IMR-90 (cell line): ENCODE measurements around the gene ANGPTL7. TPM values are rescaled to one million over a fixed set of nuclear protein-coding genes. Genes with fewer than 3 reads are reported as not detected.

Experiments used
- ATAC-seq: fragments of 200-7000 bp; cut with Tn5 transposase; 2 replicates; pipeline ENCODE4 v1.9.1; 2020; ENCODE audit warnings: low read depth, mild to moderate bottlenecking, moderate library complexity
- BruUV-seq: library from RNA; stranded (reverse); fragments of 400-500 nt; replicated peaks from 2 replicates; lab custom pipeline; 2021; lab: Mats Ljungman, UMichigan
- CTCF ChIA-PET: fragments of 300-600 bp; formaldehyde crosslinking; extraction: SDS; loops from one replicate; lab custom pipeline; 2021; ENCODE audit warnings: antibody characterized with exemption; lab: Yijun Ruan, JAX
- POLR2A ChIA-PET: fragments of 300-600 bp; sonication (Branson Sonifier 250); formaldehyde crosslinking; loops from one replicate; lab custom pipeline; 2022; ENCODE audit warnings: antibody characterized with exemption; ENCODE audit not compliant: unreplicated experiment; lab: Charles Lee
- DNase-seq: peaks from one replicate; pipeline ENCODE4 v3.0.0; 2013
- H2AFZ ChIP-seq: replicated peaks from 2 replicates; pipeline ENCODE3; 2013; ENCODE audit warnings: low read length, mild to moderate bottlenecking; ENCODE audit not compliant: poor library complexity
- H2AK5ac ChIP-seq: 2 replicates; pipeline ENCODE4 v1.6.1; 2013; ENCODE audit warnings: low read depth, low read length, inconsistent platforms
- H2AK9ac ChIP-seq: replicated peaks from 2 replicates; pipeline ENCODE3; 2013; ENCODE audit warnings: mild to moderate bottlenecking, low read depth, low read length, moderate library complexity; ENCODE audit not compliant: poor library complexity
- H2BK120ac ChIP-seq: 2 replicates; pipeline ENCODE4 v1.6.1; 2013; ENCODE audit warnings: low read depth, low read length, inconsistent platforms
- H2BK15ac ChIP-seq: 3 replicates; pipeline ENCODE4 v1.6.1; 2013; ENCODE audit warnings: low read depth, low read length, inconsistent platforms
- H2BK20ac ChIP-seq: 2 replicates; pipeline ENCODE4 v1.6.1; 2013; ENCODE audit warnings: low read depth, mild to moderate bottlenecking, inconsistent platforms, low read length, moderate library complexity
- H2BK5ac ChIP-seq: 2 replicates; pipeline ENCODE4 v1.6.1; 2013; ENCODE audit warnings: mild to moderate bottlenecking, low read depth, low read length, inconsistent platforms; ENCODE audit not compliant: poor library complexity, severe bottlenecking
- H3K14ac ChIP-seq: replicated peaks from 2 replicates; pipeline ENCODE4 v1.6.1; 2013; ENCODE audit warnings: low read depth, low read length, inconsistent platforms
- H3K18ac ChIP-seq: 2 replicates; pipeline ENCODE4 v1.6.1; 2013; ENCODE audit warnings: low read depth, low read length, control low read depth
- H3K23ac ChIP-seq: 2 replicates; pipeline ENCODE4 v1.6.1; 2013; ENCODE audit warnings: low read depth, low read length, inconsistent platforms
- H3K27ac ChIP-seq: 2 replicates; pipeline ENCODE4 v1.5.1; 2013; ENCODE audit warnings: mild to moderate bottlenecking, control low read depth, low read length; ENCODE audit not compliant: insufficient read depth
- H3K27me3 ChIP-seq: 2 replicates; pipeline ENCODE4 v1.6.1; 2013; ENCODE audit warnings: low read length; ENCODE audit not compliant: control insufficient read depth, insufficient read depth
- H3K36me3 ChIP-seq: 2 replicates; pipeline ENCODE4 v1.6.1; 2013; ENCODE audit warnings: low read length, mixed read lengths; ENCODE audit not compliant: control insufficient read depth, insufficient read depth
- H3K4ac ChIP-seq: 2 replicates; pipeline ENCODE4 v1.6.1; 2013; ENCODE audit warnings: low read depth, low read length, inconsistent platforms
- H3K4me1 ChIP-seq: 2 replicates; pipeline ENCODE4 v1.6.1; 2013; ENCODE audit warnings: low read length, mixed read lengths; ENCODE audit not compliant: control insufficient read depth, insufficient read depth
- H3K4me2 ChIP-seq: 2 replicates; pipeline ENCODE4 v1.6.1; 2013; ENCODE audit warnings: low read depth, mild to moderate bottlenecking, control low read depth, low read length, moderate library complexity
- H3K4me3 ChIP-seq: 2 replicates; pipeline ENCODE4 v1.5.1; 2013; ENCODE audit warnings: low read depth, mild to moderate bottlenecking, control low read depth, low read length, moderate library complexity; ENCODE audit not compliant: insufficient read depth
- H3K56ac ChIP-seq: 2 replicates; pipeline ENCODE4 v1.6.1; 2013; ENCODE audit warnings: low read length, inconsistent platforms; ENCODE audit not compliant: insufficient read depth; ENCODE audit errors: extremely low read depth
- H3K79me1 ChIP-seq, 2 experiments: 2 replicates each; pipeline ENCODE4 v1.6.1; 2013; ENCODE audit warnings: low read length in 2 of 2, inconsistent platforms in 1 of 2, low read depth in 1 of 2
- H3K9ac ChIP-seq: 2 replicates; pipeline ENCODE4 v1.6.1; 2013; ENCODE audit warnings: low read depth, low read length, control low read depth
- H3K9me1 ChIP-seq: 2 replicates; pipeline ENCODE4 v1.6.1; 2013; ENCODE audit warnings: low read length, inconsistent platforms; ENCODE audit not compliant: insufficient read depth
- H3K9me3 ChIP-seq: 2 replicates; pipeline ENCODE4 v1.6.1; 2013; ENCODE audit warnings: low read length; ENCODE audit not compliant: control insufficient read depth, insufficient read depth
- H4K20me1 ChIP-seq: 2 replicates; pipeline ENCODE4 v1.6.1; 2013; ENCODE audit warnings: low read length, inconsistent platforms; ENCODE audit not compliant: insufficient read depth
- H4K5ac ChIP-seq: 2 replicates; pipeline ENCODE4 v1.6.1; 2013; ENCODE audit warnings: mild to moderate bottlenecking, low read depth, low read length, control low read depth
- H4K8ac ChIP-seq, 2 experiments: 2 replicates each; pipeline ENCODE4 v1.6.1; 2013; ENCODE audit warnings: low read depth in 2 of 2, low read length in 2 of 2, control low read depth in 1 of 2, inconsistent platforms in 1 of 2
- H4K91ac ChIP-seq: 2 replicates; pipeline ENCODE4 v1.6.1; 2013; ENCODE audit warnings: low read depth, low read length, inconsistent platforms; ENCODE audit not compliant: insufficient read depth
- BHLHE40 ChIP-seq: fragments of 150-350 bp; IDR thresholded peaks from 2 replicates; pipeline ENCODE4 v1.6.1; 2016; ENCODE audit warnings: mild to moderate bottlenecking, low read depth, low read length
- CEBPB ChIP-seq: IDR thresholded peaks from 2 replicates; pipeline ENCODE4 v1.6.1; 2012; ENCODE audit warnings: low read depth, low read length, improper control_type of control experiment
- CHD1 ChIP-seq: IDR thresholded peaks from 2 replicates; pipeline ENCODE4 v1.6.1; 2012; ENCODE audit warnings: low read depth, low read length, improper control_type of control experiment
- CTCF ChIP-seq: conservative IDR thresholded peaks from 2 replicates; pipeline ENCODE4 v1.5.1; 2012; ENCODE audit warnings: mild to moderate bottlenecking, low read depth, low read length, improper control_type of control experiment
- ELK1 ChIP-seq: fragments of 150-350 bp; IDR thresholded peaks from 2 replicates; pipeline ENCODE4 v1.6.1; 2016; ENCODE audit warnings: low read depth, mild to moderate bottlenecking, low read length, moderate library complexity, borderline replicate concordance
- FOS ChIP-seq: fragments of 150-350 bp; IDR thresholded peaks from 2 replicates; pipeline ENCODE4 v1.6.1; 2016; ENCODE audit warnings: low read depth, low read length
- MAFK ChIP-seq: IDR thresholded peaks from 2 replicates; pipeline ENCODE4 v1.6.1; 2012; ENCODE audit warnings: low read depth, low read length, improper control_type of control experiment
- MAZ ChIP-seq: IDR thresholded peaks from 2 replicates; pipeline ENCODE4 v1.6.1; 2012; ENCODE audit warnings: low read depth, mild to moderate bottlenecking, low read length, improper control_type of control experiment, moderate library complexity, borderline replicate concordance
- MXI1 ChIP-seq: IDR thresholded peaks from 2 replicates; pipeline ENCODE4 v1.6.1; 2012; ENCODE audit warnings: low read depth, mild to moderate bottlenecking, low read length, moderate library complexity, borderline replicate concordance
- NFE2L2 ChIP-seq: fragments of 150-350 bp; IDR thresholded peaks from 2 replicates; pipeline ENCODE4 v1.6.1; 2016; ENCODE audit warnings: low read depth, mild to moderate bottlenecking, low read length
- POLR2A ChIP-seq: IDR thresholded peaks from 2 replicates; pipeline ENCODE4 v1.6.1; 2012; ENCODE audit warnings: mild to moderate bottlenecking, low read depth, low read length
- RAD21 ChIP-seq: IDR thresholded peaks from 2 replicates; pipeline ENCODE4 v1.6.1; 2012; ENCODE audit warnings: low read length, improper control_type of control experiment
- WGBS, 2 experiments: methylation state at CpG; one replicate each; pipeline versions ENCODE4 v1.1.5 to v1.1.7; 2013; ENCODE audit warnings: missing lambda C conversion rate in 2 of 2; ENCODE audit not compliant: insufficient read length in 1 of 2; ENCODE audit errors: extremely low coverage in 2 of 2; 5-methylcytosine and 5-hydroxymethylcytosine counted together
- dilution Hi-C: fragments of 300-500 bp; cut with HindIII; formaldehyde crosslinking; loops from one replicate; pipeline ENCODE4 v1.14.3; 2018; ENCODE audit warnings: low sequenced_read_pairs; ENCODE audit not compliant: unreplicated experiment
- in situ Hi-C: fragments of 300-500 bp; cut with MboI; formaldehyde crosslinking; loops from 3 replicates; pipeline ENCODE4 v1.14.3; 2019; ENCODE audit warnings: low sequenced_read_pairs, inconsistent platforms, mixed read lengths
- intact Hi-C: fragments of 100-400 bp; cut with micrococcal nuclease; formaldehyde crosslinking; loops from 2 replicates; pipeline ENCODE4 v1.10.0; 2022
- polyA plus RNA-seq, 3 experiments: library from polyadenylated mRNA; depleted of rRNA; stranded (reverse); fragments of >200 nt; gene quantifications; 2 replicates each; pipeline ENCODE4 v1.2.3, GENCODE V29; 2012; ENCODE audit warnings: low replicate concordance in 1 of 3
- total RNA-seq: library from RNA; depleted of rRNA; stranded (reverse); fragments of >200 nt; gene quantifications from 2 replicates; pipeline ENCODE4 v1.2.3, GENCODE V29; 2012

Gene ANGPTL7
- total and polyA plus RNA-seq, 2 of the 4 experiments (the other 2 are of a cell fraction), result under 0.01 TPM; not detected in 1

- H3K27me3 ChIP-seq, result no peaks in the 10 kb centered on the region
- H3K4ac ChIP-seq, result no peak overlapping the region
- H3K9me3 ChIP-seq, result no peaks in the 10 kb centered on the region
- no peak overlapping the region for H3K14ac ChIP-seq
- H4K20me1 ChIP-seq, result no peaks in the 10 kb centered on the region
- no peak overlapping the region for H3K27ac ChIP-seq
- POLR2A ChIA-PET, result no interaction called here
- H3K4me3 ChIP-seq, result no peak overlapping the region
- no TSS peak for BruUV-seq
- no peak overlapping the region for H3K4me2 ChIP-seq
- no peak overlapping the region for H4K5ac ChIP-seq
- no peak overlapping the region for H2BK20ac ChIP-seq
- no peaks in the 10 kb centered on the region for H3K79me1 ChIP-seq
- H3K36me3 ChIP-seq, result peaks cover 31% of the 10 kb centered on the region
- H3K9ac ChIP-seq, result no peak overlapping the region
- H4K91ac ChIP-seq, result no peak overlapping the region
- dilution Hi-C loops, result no loop called here
- H4K8ac ChIP-seq, result no peak overlapping the region
- DNase-seq, result no peak
- CTCF ChIA-PET, result no interaction called here
- 80% methylated on average over 1 of the region's 12 CpGs; no CpG with 5 or more reads in 1 of the 2 experiments for WGBS, 2 experiments
- no peak overlapping the region for H2AFZ ChIP-seq
- in situ Hi-C loops, result no loop called here
- no peak overlapping the region for H2BK5ac ChIP-seq
- H2AK9ac ChIP-seq, result no peak overlapping the region
- H3K18ac ChIP-seq, result no peak overlapping the region
- intact Hi-C loops, result no loop called here
- no peak overlapping the region for H2AK5ac ChIP-seq
- no peak overlapping the region for H3K23ac ChIP-seq
- TF ChIP-seq NFE2L2, result no peak
- no peak for TF ChIP-seq BHLHE40
- no peak for TF ChIP-seq MAFK
- no peak for TF ChIP-seq CEBPB
- no peak for TF ChIP-seq ELK1
- no peak for TF ChIP-seq CTCF
- TF ChIP-seq MXI1, result no peak
- no peak for TF ChIP-seq CHD1
- no peak for TF ChIP-seq FOS
- no peak for TF ChIP-seq RAD21
- no peak for TF ChIP-seq MAZ
- TF ChIP-seq POLR2A, result no peak
- ATAC-seq, result no peak
- H2BK15ac ChIP-seq, result no peak overlapping the region
- H3K4me1 ChIP-seq, result peaks cover 1% of the 10 kb centered on the region; the same call in 1 of the 2 replicates
- H2BK120ac ChIP-seq, result no peak overlapping the region
- H3K56ac ChIP-seq, result no peak overlapping the region
- no peaks in the 10 kb centered on the region for H3K9me1 ChIP-seq
These were observed 44.4 kb upstream of the ANGPTL7 start for GRCh38 chr1:11144570-11145256.
